SK-N-SH (cell line): ENCODE measurements around the gene TEKTIP1.

Experiments
- SMC3 ChIP-seq: IDR thresholded peaks from 2 replicates; pipeline ENCODE4 v1.6.1; 2012; ENCODE audit warnings: low read depth, low read length, improper control_type of control experiment
- TF ChIP-seq, protein P1 (sequence below): fragments of 200-600 bp; sonication (generic); IDR thresholded peaks from 2 replicates; pipeline ENCODE4 v1.6.1; 2017; ENCODE audit warnings: antibody characterized with exemption, mild to moderate bottlenecking, moderate library complexity
- TF ChIP-seq, protein P2 (sequence below): fragments of 150-350 bp; IDR thresholded peaks from 2 replicates; pipeline ENCODE4 v1.6.1; 2017; ENCODE audit warnings: antibody characterized with exemption, low read length, low read depth, borderline replicate concordance

DNA sequence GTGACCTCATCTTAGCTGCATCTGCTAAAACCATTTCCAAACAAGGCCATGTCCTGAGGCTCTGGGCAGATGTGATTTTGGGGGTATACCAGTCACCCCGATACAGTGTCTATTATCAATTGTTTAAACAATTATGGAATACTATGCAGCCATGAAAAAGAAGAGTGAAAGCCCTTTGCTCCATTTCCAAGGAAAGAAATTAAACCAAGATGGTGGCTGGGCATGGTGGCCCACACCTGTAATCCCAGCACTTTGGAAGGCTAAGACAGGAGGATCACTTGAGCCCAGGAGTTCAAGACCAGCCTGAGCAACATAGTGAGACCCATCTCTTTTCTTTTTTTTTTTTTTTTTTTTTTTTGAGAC is 763 bp downstream of the TEKTIP1 start:
- TF ChIP-seq SMC3, result no peak
- TF ChIP-seq, protein P1, sequence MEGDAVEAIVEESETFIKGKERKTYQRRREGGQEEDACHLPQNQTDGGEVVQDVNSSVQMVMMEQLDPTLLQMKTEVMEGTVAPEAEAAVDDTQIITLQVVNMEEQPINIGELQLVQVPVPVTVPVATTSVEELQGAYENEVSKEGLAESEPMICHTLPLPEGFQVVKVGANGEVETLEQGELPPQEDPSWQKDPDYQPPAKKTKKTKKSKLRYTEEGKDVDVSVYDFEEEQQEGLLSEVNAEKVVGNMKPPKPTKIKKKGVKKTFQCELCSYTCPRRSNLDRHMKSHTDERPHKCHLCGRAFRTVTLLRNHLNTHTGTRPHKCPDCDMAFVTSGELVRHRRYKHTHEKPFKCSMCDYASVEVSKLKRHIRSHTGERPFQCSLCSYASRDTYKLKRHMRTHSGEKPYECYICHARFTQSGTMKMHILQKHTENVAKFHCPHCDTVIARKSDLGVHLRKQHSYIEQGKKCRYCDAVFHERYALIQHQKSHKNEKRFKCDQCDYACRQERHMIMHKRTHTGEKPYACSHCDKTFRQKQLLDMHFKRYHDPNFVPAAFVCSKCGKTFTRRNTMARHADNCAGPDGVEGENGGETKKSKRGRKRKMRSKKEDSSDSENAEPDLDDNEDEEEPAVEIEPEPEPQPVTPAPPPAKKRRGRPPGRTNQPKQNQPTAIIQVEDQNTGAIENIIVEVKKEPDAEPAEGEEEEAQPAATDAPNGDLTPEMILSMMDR, result no peak
- TF ChIP-seq, protein P2, sequence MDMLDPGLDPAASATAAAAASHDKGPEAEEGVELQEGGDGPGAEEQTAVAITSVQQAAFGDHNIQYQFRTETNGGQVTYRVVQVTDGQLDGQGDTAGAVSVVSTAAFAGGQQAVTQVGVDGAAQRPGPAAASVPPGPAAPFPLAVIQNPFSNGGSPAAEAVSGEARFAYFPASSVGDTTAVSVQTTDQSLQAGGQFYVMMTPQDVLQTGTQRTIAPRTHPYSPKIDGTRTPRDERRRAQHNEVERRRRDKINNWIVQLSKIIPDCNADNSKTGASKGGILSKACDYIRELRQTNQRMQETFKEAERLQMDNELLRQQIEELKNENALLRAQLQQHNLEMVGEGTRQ, result no peak
